Measurements from ENCODE around the gene ZNF19.

- TF ChIP-seq CTCF (conservative IDR thresholded peaks at IDR 0.05; ENCODE audit: low read length) (no peak), EZH2phosphoT487 (IDR thresholded peaks at IDR 0.05; ENCODE audit: borderline replicate concordance, low read depth, low read length) (no peak)
Observed at GRCh38 chr16:71432906-71433305, 56.2 kb downstream of the ZNF19 start.

Data from OCI-LY7 (cell line).